Measurements from ENCODE around the gene TSC2. TPM values are rescaled to one million over a fixed set of nuclear protein-coding genes. Genes with fewer than 3 reads are reported as not detected.
"Not testable (repeated sequence)": the region's sequence is repeated elsewhere in the genome, so short reads cannot be mapped to it uniquely, and the experiment has no call there.

TSC2 gene
- total RNA-seq, 4 donors from 2014 or later = 103 to 193 (median 143) TPM

DNA sequence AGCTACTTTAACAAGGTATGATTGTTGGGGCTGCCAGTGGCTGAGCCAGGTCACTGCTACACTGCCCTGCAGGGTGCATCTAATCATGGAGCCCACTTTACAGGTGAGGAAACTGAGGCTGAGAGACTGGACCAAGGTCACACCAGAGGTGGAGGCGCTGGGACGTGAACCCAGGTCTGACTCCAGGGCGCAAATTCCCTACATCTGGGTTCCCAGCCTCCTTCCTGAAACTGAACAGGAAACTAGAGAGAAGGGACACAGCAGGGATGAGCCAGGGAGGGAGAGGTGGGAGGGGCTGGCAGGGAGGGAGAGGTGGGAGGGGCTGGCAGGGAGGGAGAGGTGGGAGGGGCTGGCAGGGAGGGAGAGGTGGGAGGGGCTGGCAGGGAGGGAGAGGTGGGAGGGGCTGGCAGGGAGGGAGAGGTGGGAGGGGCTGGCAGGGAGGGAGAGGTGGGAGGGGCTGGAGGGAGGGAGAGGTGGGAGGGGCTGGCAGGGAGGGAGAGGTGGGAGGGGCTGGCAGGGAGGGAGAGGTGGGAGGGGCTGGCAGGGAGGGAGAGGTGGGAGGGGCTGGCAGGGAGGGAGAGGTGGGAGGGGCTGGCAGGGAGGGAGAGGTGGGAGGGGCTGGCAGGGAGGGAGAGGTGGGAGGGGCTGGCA, 80.0 kb downstream of the TSC2 start:
- H3K27ac ChIP-seq = peak overlapping the region; percentile 86
- H3K27me3 ChIP-seq; H3K36me3 ChIP-seq; DNase-seq (ENCODE audit: low spot score in 2 of 2); H3K4me3 ChIP-seq; H3K9me3 ChIP-seq: not testable (repeated sequence)
- H3K4me1 ChIP-seq = peaks cover 69% of the 10 kb centered on the region
- WGBS = 0% methylated on average over 3 of the region's 3 CpGs

DNA sequence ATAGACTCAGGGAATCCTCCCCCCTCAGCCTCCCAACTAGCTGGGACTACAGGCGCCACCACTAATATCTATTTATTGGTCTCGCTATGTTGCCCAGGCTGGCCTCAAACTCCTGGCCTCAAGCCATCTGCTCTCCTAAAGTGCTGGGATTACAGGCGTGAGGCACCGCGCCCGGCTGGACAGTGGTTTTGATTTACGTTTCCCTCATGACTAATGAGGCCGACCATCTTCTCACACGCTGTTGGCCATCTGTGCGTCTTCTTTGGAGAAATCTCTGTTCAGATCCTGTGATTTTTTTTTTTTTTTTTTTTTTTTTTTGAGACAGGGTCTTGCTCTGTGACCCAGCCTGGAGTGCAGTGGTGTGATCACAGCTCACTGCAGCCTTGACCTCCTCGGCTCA, 81.5 kb downstream of the TSC2 start:
- H3K36me3 ChIP-seq; H3K9me3 ChIP-seq; H3K27ac ChIP-seq; DNase-seq (ENCODE audit: low spot score in 2 of 2); H3K27me3 ChIP-seq; H3K4me3 ChIP-seq: not testable (repeated sequence)
- 43% methylated on average over 9 of the region's 11 CpGs for WGBS
- H3K4me1 ChIP-seq = peaks cover 61% of the 10 kb centered on the region

DNA sequence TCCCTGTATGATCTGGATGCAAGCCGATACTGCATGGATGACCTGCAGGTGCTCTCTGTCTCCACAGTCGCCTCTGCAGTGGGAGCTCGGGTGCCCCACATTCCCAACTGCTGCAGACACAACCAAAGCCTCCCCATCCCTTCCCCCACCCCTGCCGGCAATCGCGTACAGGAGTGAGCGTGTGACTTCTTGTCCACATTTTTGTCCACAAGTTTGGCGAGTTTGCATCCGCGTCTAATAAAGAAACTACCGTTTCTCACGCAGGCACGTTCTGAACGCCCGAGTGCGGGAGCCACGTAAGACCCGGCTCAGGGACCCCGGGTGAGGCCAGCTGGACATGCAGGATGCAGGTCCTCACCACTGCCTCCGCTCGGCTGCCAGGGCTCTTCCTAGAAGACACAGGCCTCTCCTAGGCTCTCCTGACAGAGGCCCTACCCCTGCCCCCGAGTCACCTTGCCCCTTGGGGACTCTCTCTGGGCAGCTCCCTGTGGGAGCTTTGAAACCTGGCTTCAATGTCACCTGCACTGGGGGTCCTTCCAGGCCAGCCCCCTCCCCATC, 82.2 kb downstream of the TSC2 start:
- peak overlapping the region; percentile 38 for H3K27ac ChIP-seq
- 24% methylated on average over 15 of the region's 22 CpGs for WGBS

DNA sequence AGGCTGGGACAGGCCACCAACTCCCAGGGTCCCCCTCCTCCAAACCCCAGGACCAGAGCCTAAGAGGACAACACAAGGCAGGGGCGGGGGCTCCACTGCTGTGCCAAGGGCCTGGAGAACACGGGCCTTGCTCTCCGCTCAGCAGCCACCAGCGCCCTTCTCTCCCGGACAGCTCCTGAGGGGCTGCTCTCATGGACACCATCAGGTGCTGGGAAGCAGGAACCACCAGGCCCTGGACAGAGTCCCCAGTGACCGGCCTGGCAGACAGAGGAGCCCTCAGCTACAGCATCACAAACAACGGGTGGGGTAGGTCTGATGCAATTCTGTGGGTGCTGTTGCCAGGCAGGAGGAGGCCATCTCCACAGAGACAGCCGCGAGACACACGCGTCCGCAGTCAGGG, 86.0 kb downstream of the TSC2 start:
- not testable (repeated sequence) for DNase-seq (ENCODE audit: low spot score in 2 of 2); H3K9me3 ChIP-seq; H3K36me3 ChIP-seq; H3K27me3 ChIP-seq
- Histone ChIP-seq H3K27ac (peak overlapping the region; percentile 34), H3K4me3 (peak overlapping the region; percentile 27), H3K4me1 (peaks cover 26% of the 10 kb centered on the region)
- WGBS = no CpG with 5 or more reads among the region's 12 CpGs

More for the DNA sequence above, 82.2 kb downstream of the TSC2 start:
- H3K4me3 ChIP-seq; H3K9me3 ChIP-seq; DNase-seq (ENCODE audit: low spot score in 2 of 2); H3K36me3 ChIP-seq; H3K27me3 ChIP-seq: not testable (repeated sequence)
- peaks cover 54% of the 10 kb centered on the region for H3K4me1 ChIP-seq

DNA sequence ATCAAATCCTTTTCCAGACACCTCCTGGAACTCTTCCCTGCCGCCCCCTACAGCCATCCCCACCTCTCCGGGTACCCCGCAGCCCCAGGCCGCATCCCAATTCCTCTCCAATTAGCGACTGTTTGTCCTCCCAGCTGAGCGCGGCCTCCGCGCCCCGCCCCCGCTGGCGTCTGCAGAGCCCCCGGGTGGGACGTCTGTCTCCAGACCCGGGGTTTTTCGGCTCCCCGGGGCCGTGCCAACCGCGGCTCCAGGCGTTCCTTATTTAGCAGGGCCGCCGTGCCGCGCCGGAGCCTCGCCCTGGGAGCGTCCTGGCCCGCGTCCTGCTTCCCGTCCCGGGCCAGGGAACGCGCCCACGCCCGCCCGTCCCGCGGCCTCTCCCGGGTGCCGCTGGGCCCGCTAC, 87.3 kb downstream of the TSC2 start:
- WGBS = 0% methylated on average over 13 of the region's 42 CpGs
- Histone ChIP-seq H3K4me3 (peak overlapping the region; percentile 55), H3K27ac (peak overlapping the region; percentile 84), H3K4me1 (peaks cover 22% of the 10 kb centered on the region)
- H3K27me3 ChIP-seq, H3K36me3 ChIP-seq, H3K9me3 ChIP-seq: not testable (repeated sequence)
- DNase-seq (ENCODE audit: low spot score in 2 of 2) = peak in 1 of 2 donors; percentile 69

DNA sequence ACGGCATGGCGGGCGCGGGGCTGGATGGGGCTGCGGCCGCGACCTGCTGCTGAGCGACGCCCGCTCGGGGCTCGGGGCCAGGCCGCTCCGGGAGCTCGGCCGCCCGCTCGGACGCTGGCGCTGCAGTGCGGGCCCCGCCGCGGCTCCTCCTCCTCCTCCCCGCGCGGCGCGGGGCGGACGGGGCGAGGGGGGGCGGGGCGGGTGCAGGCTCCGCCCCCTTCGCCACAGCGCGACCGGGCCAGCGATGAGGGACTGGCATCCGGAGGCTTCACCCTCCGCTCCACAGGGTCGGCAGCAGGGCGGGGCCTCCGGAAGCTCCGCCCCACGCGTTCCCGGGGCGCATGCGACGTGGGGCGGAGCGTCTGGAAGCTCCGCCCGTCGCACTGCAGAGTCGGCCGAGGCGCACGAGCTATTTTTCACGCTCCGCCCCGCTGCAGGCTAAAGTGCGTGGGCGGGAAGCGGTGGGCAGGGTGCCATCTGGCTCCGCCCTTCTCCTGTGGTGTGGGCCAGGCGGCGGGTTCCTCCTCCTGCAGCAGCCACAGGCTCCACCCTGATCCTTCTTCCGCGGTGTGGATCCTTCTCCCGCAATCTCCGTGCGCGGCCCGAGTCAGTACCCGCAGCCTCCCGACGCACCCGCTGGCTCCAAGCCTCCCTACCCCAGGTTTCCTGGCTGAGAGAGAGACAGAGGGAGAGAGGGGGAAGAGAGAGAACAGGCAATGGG, 88.1 kb downstream of the TSC2 start, which contains the start of gene PKD1:
TSS of gene PKD1 (minus strand) at position 129 of the 721 bp plus-strand sequence. CDS start 209 bp downstream, outside the sequence.
- peak; percentile 95 to 97 for DNase-seq (ENCODE audit: low spot score in 2 of 2)
- not testable (repeated sequence) for H3K36me3 ChIP-seq, H3K27me3 ChIP-seq, H3K9me3 ChIP-seq
- peak in 1 of 3 donors; percentile 41 for TF ChIP-seq POLR2AphosphoS5 (IDR thresholded peaks at IDR 0.05)
- TF ChIP-seq POLR2A (IDR thresholded peaks at IDR 0.05) = peak in 1 of 2 donors; percentile 29
- WGBS = under 1% methylated on average over 25 of the region's 81 CpGs
- peak within 1 kb of the TSS; percentile 55 for H3K4me3 ChIP-seq
- peak within 1 kb of the TSS; percentile 84 for H3K27ac ChIP-seq
- H3K4me1 ChIP-seq = peaks cover 22% of the 10 kb centered on the region

Other genes starting within 250 kb of the TSC2 start
- 10 to 100 TPM; 49.8 to 66.6 (median 51.9) TPM for gene HAGH, start 221.2 kb upstream of the TSC2 start, total RNA-seq
- gene FAHD1, start 220.8 kb upstream of the TSC2 start, total RNA-seq = 10 to 100 TPM; 47.4 to 84.7 (median 49.1) TPM
- gene MEIOB, start 175.8 kb upstream of the TSC2 start, total RNA-seq = under 1 TPM in 2 of 4 donors, not detected in 2; 0.29 to 0.68 TPM
- gene HS3ST6, start 129.6 kb upstream of the TSC2 start, total RNA-seq = 10 to 100 TPM; 28.5 to 76.7 (median 58.5) TPM
- gene MSRB1, start 104.8 kb upstream of the TSC2 start, total RNA-seq = 10 to 100 TPM; 14.9 to 28.6 (median 23.5) TPM
- under 1 TPM in 3 of 4 donors, not detected in 1; 0.29 to 0.60 (median 0.42) TPM for gene RPL3L, start 93.3 kb upstream of the TSC2 start, total RNA-seq
- 100 to 1,000 TPM; 157 to 196 (median 174) TPM for gene NDUFB10, start 88.4 kb upstream of the TSC2 start, total RNA-seq
- 1,000 to 10,000 TPM; 3,268 to 4,213 (median 3,625) TPM for gene RPS2, start 83.2 kb upstream of the TSC2 start, total RNA-seq
- gene RNF151, start 81.1 kb upstream of the TSC2 start, total RNA-seq = not detected
- gene TBL3, start 75.9 kb upstream of the TSC2 start, total RNA-seq = 10 to 100 TPM; 49.2 to 73.5 (median 57.2) TPM
- gene NOXO1, start 66.5 kb upstream of the TSC2 start, total RNA-seq = 1 to 10 TPM in 3 of 4 donors, not detected in 1; 1.1 to 3.1 (median 2.0) TPM
- gene GFER, start 63.8 kb upstream of the TSC2 start, total RNA-seq = 10 to 100 TPM in 1 of 4 donors, 1 to 10 TPM in 3; 7.0 to 11.2 (median 9.5) TPM
- gene SYNGR3, start 58.0 kb upstream of the TSC2 start, total RNA-seq = 1 to 10 TPM in 1 of 4 donors, under 1 TPM in 2, not detected in 1; 0.42 to 1.7 (median 0.60) TPM
- 100 to 1,000 TPM in 1 of 4 donors, 10 to 100 TPM in 3; 69.4 to 103 (median 84.0) TPM for gene ZNF598, start 38.2 kb upstream of the TSC2 start, total RNA-seq
- gene NPW, start 28.2 kb upstream of the TSC2 start, total RNA-seq = 1 to 10 TPM in 2 of 4 donors, under 1 TPM in 1, not detected in 1; 0.65 to 5.6 (median 3.0) TPM
- 10 to 100 TPM; 13.8 to 36.5 (median 21.8) TPM for gene NHERF2, start 21.1 kb upstream of the TSC2 start, total RNA-seq
- gene NTHL1, start 151 bp upstream of the TSC2 start, total RNA-seq = 10 to 100 TPM; 15.9 to 40.5 (median 20.9) TPM
- 100 to 1,000 TPM; 209 to 446 (median 293) TPM for gene PKD1, start 87.9 kb downstream of the TSC2 start, total RNA-seq
- gene RAB26, start 100.6 kb downstream of the TSC2 start, total RNA-seq = 1 to 10 TPM in 3 of 4 donors, under 1 TPM in 1; 0.64 to 3.0 (median 1.4) TPM
- 10 to 100 TPM; 53.4 to 74.7 (median 66.5) TPM for gene TRAF7, start 107.8 kb downstream of the TSC2 start, total RNA-seq
- gene CASKIN1, start 148.6 kb downstream of the TSC2 start, total RNA-seq = 1 to 10 TPM in 1 of 4 donors, under 1 TPM in 3; 0.49 to 1.5 (median 0.78) TPM
- 10 to 100 TPM; 52.3 to 69.5 (median 55.1) TPM for gene MLST8, start 157.5 kb downstream of the TSC2 start, total RNA-seq
- 1 to 10 TPM; 2.2 to 10.0 (median 3.2) TPM for gene BRICD5, start 162.9 kb downstream of the TSC2 start, total RNA-seq
- gene PGP, start 166.9 kb downstream of the TSC2 start, total RNA-seq = 1 to 10 TPM; 6.8 to 9.5 (median 7.6) TPM
- 10 to 100 TPM; 42.1 to 79.3 (median 54.2) TPM for gene E4F1, start 175.6 kb downstream of the TSC2 start, total RNA-seq
- 10 to 100 TPM; 17.0 to 72.6 (median 42.8) TPM for gene DNASE1L2, start 188.5 kb downstream of the TSC2 start, total RNA-seq
- 10 to 100 TPM; 28.4 to 65.3 (median 47.2) TPM for gene ECI1, start 203.6 kb downstream of the TSC2 start, total RNA-seq
- gene RNPS1, start 220.1 kb downstream of the TSC2 start, total RNA-seq = 100 to 1,000 TPM; 119 to 151 (median 146) TPM